HG03521 (cell line): ENCODE data around the gene NAGK.
"Not testable (repeated sequence)": the region's sequence is repeated elsewhere in the genome, so short reads cannot be mapped to it uniquely, and the experiment has no call there.

Experiments
- ATAC-seq: cut with Tn5 transposase; IDR thresholded peaks from one replicate; pipeline ENCODE4 v1.9.1; 2021; ENCODE audit warnings: mild to moderate bottlenecking, moderate library complexity; ENCODE audit not compliant: unreplicated experiment

The NAGK gene

GRCh38 chr2:71067567-71068217 is 756 bp upstream of the NAGK start:
- ATAC-seq, result no peak

DNA sequence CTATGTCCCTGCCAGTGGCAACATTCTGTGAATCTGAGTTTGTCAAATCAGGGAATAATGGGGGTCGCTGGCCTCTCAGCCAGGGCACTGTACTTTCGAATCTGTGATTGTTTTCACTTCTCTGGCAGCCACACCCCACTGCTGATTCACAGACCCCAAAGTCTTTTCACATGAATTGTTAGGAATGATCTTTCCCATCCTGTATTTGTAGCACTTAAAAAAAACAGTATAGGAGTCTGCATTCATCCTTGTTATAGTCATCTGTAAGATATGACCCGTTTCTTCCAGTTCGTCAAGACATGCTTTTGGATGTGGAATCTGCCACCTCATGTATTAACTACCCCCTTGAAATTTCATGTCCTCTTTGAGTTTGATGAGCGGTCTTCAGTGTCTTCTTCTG is 928 bp downstream of the NAGK start:
- ATAC-seq, result no peak

DNA sequence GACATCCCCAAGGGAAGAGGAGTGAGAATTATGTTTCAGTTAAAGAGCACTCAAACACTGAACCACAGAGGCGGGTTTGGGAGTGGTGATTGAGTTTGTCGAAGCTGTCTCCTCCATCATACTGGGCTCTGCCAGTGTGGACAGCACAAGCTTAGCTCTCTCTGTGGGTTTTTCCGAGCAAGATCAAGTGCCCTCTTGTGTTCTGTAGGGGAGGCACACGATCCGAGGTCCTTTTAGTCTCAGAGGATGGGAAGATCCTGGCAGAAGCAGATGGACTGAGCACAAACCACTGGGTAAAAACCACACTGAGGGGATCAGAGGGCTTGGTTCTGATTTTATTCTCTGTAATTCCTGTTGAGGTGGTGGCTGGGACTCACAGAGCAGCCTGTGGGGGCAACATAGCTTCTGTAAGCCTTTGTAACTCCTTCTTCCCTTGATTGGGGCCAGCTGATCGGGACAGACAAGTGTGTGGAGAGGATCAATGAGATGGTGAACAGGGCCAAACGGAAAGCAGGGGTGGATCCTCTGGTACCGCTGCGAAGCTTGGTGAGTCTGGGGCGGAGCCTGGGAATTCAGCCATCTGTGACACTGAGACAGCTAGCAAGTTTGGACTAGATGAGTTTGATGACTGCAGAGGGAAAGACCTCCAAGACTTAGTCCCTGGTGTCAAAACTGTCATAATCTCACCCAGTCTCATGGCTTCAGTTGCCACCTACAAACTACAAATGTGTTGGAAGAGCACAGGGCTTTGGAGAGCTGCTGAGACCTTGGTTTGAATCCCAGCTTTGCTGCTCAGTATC is 2.0 kb downstream of the NAGK start:
- ATAC-seq, result no peak

GRCh38 chr2:71071681-71072398 is 3.4 kb downstream of the NAGK start:
- ATAC-seq, result peak; percentile 30

DNA sequence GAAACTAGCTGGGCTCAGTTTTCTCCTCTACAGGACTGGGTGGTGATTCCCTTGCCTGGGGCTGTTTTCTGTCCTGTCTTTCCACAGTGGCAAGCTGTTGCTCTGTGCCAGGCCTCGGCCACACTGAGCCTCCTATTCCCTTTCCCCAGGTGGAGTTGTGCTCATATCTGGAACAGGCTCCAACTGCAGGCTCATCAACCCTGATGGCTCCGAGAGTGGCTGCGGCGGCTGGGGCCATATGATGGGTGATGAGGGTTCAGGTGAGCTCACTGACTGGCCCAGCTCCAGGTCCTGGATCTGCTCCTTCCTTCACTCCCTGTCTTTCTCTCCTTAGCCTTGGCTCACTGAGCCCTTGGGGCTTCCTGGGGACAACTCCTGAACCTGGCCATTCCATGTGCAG is 4.0 kb downstream of the NAGK start:
- no peak for ATAC-seq

GRCh38 chr2:71073475-71073874 is 5.0 kb downstream of the NAGK start:
- ATAC-seq, result no peak

DNA sequence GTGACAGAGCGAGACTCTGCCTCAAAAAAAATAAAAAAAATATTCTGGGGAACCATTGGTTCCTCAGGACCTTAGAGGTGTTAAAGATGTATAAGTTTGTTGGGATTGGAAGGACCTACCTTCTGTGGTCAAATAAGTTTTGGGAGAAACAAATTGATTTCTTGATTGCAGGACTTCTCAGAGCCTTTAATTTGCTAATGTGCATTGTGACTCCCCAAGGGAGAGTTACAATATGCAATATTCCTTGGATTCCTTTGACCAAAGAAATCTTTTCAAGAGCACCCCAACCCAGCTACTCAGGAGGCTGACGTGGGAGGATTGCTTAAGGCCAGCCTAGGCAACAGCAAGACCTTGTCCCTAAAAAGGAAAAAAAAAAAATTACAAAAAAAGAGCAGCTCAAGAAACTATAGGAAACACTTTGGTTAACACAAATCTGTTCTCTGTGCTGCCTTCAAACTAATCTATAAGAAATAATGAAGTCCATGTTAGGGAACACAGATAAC is 6.5 kb downstream of the NAGK start:
- ATAC-seq, result no peak

DNA sequence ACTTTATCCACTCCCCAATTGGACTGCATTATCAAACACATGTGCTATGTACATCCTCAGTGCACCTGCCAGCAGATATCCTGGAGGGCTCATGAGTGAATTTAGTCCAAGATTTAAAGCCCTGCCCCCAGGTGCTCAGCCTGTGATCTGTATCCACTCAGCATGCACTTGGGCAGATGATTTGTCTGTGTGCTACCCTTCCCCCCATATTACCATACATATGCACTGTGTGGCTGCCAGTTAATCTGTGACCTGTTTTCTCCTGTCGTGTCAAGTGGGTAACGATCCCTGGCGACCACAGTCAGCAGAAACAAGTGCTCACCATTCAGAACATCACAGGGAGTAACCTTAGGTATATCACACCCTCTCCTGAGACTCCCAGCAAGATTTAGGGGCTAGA is 10.2 kb downstream of the NAGK start:
- no peak for ATAC-seq

DNA sequence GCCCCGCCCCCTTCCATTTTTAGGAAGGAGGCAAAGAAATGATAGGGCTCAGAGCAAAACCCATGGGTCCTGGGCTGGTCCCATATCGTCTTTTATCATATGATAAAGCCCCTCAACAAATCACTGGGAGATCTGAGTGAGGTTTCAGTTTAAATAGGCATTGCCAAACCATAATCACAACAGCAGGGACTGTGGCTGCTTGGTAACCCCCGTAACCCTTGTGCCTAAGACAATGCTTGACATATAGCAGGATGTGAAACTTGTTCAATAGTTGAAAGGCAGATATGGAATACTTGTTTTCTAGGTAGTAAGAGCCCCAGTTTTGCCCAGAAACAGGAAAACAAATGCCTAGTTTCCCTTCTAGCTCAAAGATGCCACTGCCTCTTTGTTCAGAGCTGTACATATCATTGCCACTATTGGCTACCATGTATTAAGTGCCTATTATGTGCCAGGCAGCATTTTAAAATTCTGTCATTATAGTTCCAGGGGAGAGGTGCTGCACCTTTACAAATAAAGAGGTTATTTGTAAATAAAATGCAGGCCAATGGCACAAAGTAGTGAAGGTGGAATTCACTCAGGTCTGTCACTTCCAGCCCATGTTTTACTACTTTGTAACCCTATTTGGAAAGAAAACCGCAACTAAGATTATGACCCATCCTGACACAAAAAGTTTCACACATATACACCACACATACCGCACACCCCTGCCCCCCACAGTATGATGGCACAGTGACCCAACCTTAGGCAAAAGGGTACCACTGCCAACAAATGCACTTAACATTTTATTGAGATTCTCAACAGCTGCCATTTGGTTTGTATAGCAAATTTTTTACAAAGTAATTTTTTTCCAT is 14.2 kb downstream of the NAGK start:
- ATAC-seq, result no peak

DNA sequence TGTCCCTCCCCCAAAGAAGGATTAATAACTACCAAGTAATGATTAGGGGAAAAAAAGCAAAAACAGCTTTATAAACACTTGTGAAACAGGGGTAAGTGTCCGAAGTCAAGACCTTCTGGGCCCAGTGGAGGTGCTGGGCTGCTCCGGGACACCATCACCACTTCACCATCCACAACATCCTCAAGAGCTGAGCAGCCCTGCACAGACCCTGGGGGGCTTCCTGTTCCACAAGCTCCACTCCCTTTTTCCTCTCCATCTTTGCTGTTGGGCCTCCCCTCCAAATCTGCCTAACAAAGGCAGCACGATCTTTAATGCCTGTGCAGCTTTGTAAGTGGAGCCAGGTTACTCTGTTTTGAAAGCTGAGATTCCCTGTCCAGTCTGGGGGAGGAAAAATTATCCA is 14.8 kb downstream of the NAGK start:
- ATAC-seq, result not testable (repeated sequence)

DNA sequence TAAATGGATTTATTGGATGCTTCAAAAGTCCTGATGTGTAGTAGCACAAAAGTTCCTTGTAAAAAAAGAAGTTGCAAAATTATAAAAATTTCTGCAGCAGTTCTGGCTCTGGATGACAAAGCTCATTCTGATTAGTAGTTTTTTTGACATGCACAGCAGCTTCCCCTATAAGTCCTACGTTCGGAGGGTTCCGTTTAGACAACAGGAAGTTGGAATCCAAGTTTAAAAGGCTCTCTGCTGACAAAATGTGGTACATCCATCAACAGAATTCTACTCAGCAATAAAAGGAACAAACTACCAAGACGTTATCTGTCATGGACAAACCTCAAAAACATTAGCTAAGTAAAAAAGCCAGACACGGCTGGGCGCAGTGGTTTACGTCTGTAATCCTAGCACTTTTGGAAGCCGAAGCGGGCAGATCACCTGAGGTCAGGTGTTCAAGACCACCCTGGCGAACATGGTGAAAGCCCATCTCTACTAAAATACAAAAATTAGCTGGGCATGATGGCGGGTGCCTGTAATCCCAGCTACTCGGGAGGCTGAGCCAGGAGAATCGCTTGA is 15.4 kb downstream of the NAGK start:
- ATAC-seq, result not testable (repeated sequence)

DNA sequence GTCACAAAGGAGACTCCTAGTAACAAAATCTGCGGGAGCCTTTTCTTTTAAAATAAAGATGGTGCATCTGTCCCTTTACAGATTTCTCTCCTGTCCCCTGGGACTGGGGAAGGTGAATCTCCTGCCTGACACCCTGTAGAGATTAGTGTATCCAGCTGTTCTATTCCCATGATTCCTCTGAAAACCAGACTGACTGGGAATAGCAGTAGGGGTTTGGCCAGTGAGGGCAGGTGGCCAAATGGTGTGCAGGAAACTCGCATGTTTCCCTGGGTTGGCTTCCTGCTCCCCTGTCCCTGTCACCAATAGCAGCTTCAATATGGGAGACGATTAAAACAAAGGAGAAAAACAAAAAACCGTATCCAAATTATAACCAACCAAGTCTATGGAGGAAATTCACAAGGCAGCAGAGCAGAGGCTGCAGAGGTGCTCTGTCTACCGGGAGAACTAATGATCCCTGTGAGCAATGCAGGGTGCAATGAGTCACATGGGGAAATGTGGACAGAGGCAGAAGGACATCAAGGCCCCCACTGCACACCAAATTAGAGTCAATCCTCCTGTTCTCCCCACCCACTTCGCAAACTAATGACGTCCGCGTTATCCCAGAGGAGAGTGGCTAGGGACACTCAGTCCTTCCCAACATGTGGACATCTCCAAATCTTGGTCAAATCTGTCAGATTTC is 17.0 kb downstream of the NAGK start:
- ATAC-seq, result not testable (repeated sequence)

GRCh38 chr2:71089475-71089874 is 21.0 kb downstream of the NAGK start:
- ATAC-seq, result not testable (repeated sequence)

DNA sequence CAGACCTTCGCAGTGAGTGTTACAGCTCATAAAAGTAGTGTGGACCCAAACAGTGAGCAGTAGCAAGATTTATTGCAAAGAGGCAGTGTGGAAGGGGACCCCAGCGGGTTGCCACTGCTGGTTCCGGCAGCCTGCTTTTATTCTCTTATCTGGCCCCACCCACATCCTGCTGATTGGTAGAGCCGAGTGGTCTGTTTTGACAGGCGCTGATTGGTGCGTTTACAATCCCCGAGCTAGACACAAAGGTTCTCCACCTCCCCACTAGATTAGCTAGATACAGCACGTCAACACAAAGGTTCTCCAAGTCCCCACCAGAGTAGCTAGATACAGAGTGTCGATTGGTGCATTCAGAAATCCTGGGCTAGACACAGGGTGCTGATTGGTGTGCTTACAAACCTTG is 23.4 kb downstream of the NAGK start:
- not testable (repeated sequence) for ATAC-seq

GRCh38 chr2:71092491-71093260 is 24.2 kb downstream of the NAGK start:
- not testable (repeated sequence) for ATAC-seq

DNA sequence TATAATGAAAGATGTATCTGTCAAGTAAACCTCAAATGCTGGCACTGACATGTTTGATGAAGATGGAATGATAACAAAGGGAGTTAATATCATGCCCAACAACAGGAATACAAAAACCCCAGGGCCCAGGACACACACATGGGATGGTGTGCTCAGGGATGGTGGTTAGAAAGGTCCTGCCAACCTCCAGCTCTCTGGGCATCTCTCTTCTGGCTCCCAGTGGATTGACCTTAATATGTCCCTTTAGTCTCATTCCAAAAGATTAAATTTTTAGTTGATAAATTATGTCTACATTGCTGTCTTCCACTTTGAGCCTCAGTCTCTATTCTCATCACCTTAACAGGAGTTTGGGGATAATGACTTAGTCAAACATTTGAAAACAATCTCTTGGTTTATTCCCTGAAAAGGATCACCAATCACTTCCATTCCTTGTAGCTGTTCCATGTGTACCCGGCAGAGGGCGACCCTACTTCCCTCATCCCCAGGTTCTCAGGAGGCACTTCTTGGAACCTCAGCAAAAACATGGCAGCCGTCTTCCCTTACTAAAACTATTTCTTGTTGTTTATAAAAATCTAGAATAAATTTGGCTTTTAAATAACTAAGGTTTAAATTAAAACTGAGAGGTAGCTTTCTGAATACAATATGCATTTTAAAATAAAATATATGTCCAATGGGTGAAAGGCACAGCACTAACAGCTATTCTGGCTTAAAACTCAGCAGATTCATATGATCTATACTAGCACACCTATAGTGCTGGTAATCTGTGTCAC is 31.9 kb downstream of the NAGK start:
- ATAC-seq, result no peak

- ATAC-seq, result no peak
Observed at GRCh38 chr2:71101656-71102055, 33.2 kb downstream of the NAGK start.

GRCh38 chr2:71102981-71103681 is 34.7 kb downstream of the NAGK start:
- no peak for ATAC-seq
